ENCODE data around the gene RAB11FIP2. TPM values are rescaled to one million over a fixed set of nuclear protein-coding genes. Genes with fewer than 3 reads are reported as not detected.

RAB11FIP2 gene
- total and polyA plus RNA-seq, 2 of the 8 experiments (the other 6 are each of a cell fraction or from before 2014, with no cell fraction given) = 3.1 to 12.7 TPM

- Histone ChIP-seq H3K9ac (replicated peaks in 1 of 4; ENCODE audit: extremely low read depth in 1 of 4, low read depth in 3 of 4, low read length in 3 of 4) (no peak overlapping the region), H3K23ac (ENCODE audit: insufficient read length) (no peak overlapping the region), H2BK20ac (ENCODE audit: low read length) (no peak overlapping the region), H4K5ac (ENCODE audit: insufficient read length, low read depth, low read length) (no peak overlapping the region), H4K91ac (replicated peaks; ENCODE audit: insufficient read length, low read length) (no peak overlapping the region), H3K23me2 (ENCODE audit: low read depth, low read length) (no peaks in the 10 kb centered on the region), H2AK5ac (ENCODE audit: low read depth, low read length) (no peak overlapping the region), H3K18ac (ENCODE audit: extremely low read depth, low read length) (no peak overlapping the region), H3K79me2 (ENCODE audit: control insufficient read depth in 1 of 2, insufficient read depth in 2 of 2, low read length in 2 of 2) (no peaks in the 10 kb centered on the region), H2BK15ac (ENCODE audit: low read length) (no peak overlapping the region), H2AFZ (ENCODE audit: low read length) (no peak overlapping the region), H3K4me2 (ENCODE audit: insufficient read depth in 1 of 2, low read depth in 2 of 2, low read length in 2 of 2) (no peak overlapping the region), H3K79me1 (ENCODE audit: low read depth, low read length) (no peaks in the 10 kb centered on the region), H2BK120ac (replicated peaks; ENCODE audit: low read depth, low read length) (no peak overlapping the region), H3K4me3 (ENCODE audit: extremely low read depth in 1 of 4, insufficient read depth in 2 of 4, low read depth in 3 of 4, low read length in 4 of 4) (no peak overlapping the region), H2BK12ac (ENCODE audit: low read depth, low read length) (no peak overlapping the region), H3K56ac (replicated peaks; ENCODE audit: insufficient read length, low read depth, low read length) (no peak overlapping the region), H3K27ac (ENCODE audit: low read depth, low read length) (no peak overlapping the region), H3K14ac (ENCODE audit: insufficient read length) (no peak overlapping the region), H4K20me1 (replicated peaks in 1 of 2; ENCODE audit: control insufficient read depth in 1 of 2, insufficient read depth in 2 of 2, low read length in 2 of 2) (no peaks in the 10 kb centered on the region), H3K4me1 (replicated peaks in 1 of 4; ENCODE audit: control insufficient read depth in 3 of 4, insufficient read depth in 4 of 4, low read length in 3 of 4) (peaks cover 0 to 8% (median 1%) of the 10 kb centered on the region in 4 experiments; a peak in 2 of 7 replicates), H2BK5ac (ENCODE audit: low read depth, low read length) (no peak overlapping the region), H3K9me3 (ENCODE audit: insufficient read depth in 2 of 2, low read depth in 1 of 2, low read length in 1 of 2) (no peaks in the 10 kb centered on the region), H3K4ac (replicated peaks; ENCODE audit: insufficient read length, low read depth, low read length) (no peak overlapping the region), H3K27me3 (replicated peaks in 1 of 4; ENCODE audit: control insufficient read depth in 3 of 4, extremely low read depth in 1 of 4, insufficient read depth in 3 of 4, low read length in 3 of 4) (no peaks in the 10 kb centered on the region), H4K8ac (ENCODE audit: extremely low read depth, insufficient read depth, low read length) (no peak overlapping the region), H3K36me3 (ENCODE audit: control insufficient read depth in 2 of 4, insufficient read depth in 4 of 4, low read length in 3 of 4) (no peaks in the 10 kb centered on the region)
- ChIA-PET CTCF (ENCODE audit: partially characterized antibody) (interaction anchor here (0.5 kb wide), 1 partner anchor 26 kb away, joined by 6 read pairs; no protein-coding TSS in a partner anchor), POLR2A (ENCODE audit: partially characterized antibody) (no interaction called here)
- 92% methylated on average over 2 of the region's 2 CpGs; no CpG with 5 or more reads in 1 of the 2 experiments for WGBS, 2 experiments (ENCODE audit: extremely low coverage in 1 of 2, insufficient coverage in 1 of 2, insufficient read length in 1 of 2, insufficient replicate concordance in 2 of 2, low coverage in 1 of 2, low lambda C conversion rate in 2 of 2, missing lambda C conversion rate in 1 of 2)
- no peak for DNase-seq (ENCODE audit: low read depth in 1 of 2, low spot score in 2 of 2)
- TF ChIP-seq RXRA (IDR thresholded peaks at IDR 0.05; ENCODE audit: insufficient read depth, low read depth, low read length) = no peak
- TF ChIP-seq RAD21 (IDR thresholded peaks at IDR 0.05 in 1 of 2, conservative IDR thresholded peaks at IDR 0.05 in 1 of 2; ENCODE audit: low read depth in 2 of 2, low read length in 2 of 2) = peak; percentile 12 to 40; a peak in 3 of 4 replicates
- TF ChIP-seq SUZ12 (IDR thresholded peaks at IDR 0.05; ENCODE audit: low read length) = no peak
- TF ChIP-seq CREB1 (IDR thresholded peaks at IDR 0.05) = no peak
- TF ChIP-seq, protein P1, sequence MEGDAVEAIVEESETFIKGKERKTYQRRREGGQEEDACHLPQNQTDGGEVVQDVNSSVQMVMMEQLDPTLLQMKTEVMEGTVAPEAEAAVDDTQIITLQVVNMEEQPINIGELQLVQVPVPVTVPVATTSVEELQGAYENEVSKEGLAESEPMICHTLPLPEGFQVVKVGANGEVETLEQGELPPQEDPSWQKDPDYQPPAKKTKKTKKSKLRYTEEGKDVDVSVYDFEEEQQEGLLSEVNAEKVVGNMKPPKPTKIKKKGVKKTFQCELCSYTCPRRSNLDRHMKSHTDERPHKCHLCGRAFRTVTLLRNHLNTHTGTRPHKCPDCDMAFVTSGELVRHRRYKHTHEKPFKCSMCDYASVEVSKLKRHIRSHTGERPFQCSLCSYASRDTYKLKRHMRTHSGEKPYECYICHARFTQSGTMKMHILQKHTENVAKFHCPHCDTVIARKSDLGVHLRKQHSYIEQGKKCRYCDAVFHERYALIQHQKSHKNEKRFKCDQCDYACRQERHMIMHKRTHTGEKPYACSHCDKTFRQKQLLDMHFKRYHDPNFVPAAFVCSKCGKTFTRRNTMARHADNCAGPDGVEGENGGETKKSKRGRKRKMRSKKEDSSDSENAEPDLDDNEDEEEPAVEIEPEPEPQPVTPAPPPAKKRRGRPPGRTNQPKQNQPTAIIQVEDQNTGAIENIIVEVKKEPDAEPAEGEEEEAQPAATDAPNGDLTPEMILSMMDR (IDR thresholded peaks at IDR 0.05; ENCODE audit: control extremely low read depth in 1 of 3, insufficient read depth in 1 of 3, low read depth in 1 of 3, low read length in 3 of 3) = peak in 1 of 3 experiments; percentile 10; a peak in 1 of 4 replicates
- TF ChIP-seq TAF7 (optimal IDR thresholded peaks at IDR 0.05; ENCODE audit: borderline replicate concordance, low read depth, low read length) = no peak
- no peak for TF ChIP-seq POLR2AphosphoS5 (IDR thresholded peaks at IDR 0.05; ENCODE audit: low read depth, low read length)
- FAIRE-seq = no peak
Measured at GRCh38 chr10:117994771-117995170, 52.0 kb downstream of the RAB11FIP2 start.
